Neuronal stem cell (in vitro differentiated cells): ENCODE measurements around the gene NUDT17.
"Not testable (repeated sequence)": the region's sequence is repeated elsewhere in the genome, so short reads cannot be mapped to it uniquely, and the experiment has no call there.

Source experiments
- DNase-seq: peaks from one replicate; pipeline ENCODE4 v3.0.0-alpha.2; 2013; ENCODE audit warnings: low spot score
- H2AFZ ChIP-seq: one replicate; pipeline ENCODE4 v1.6.1; 2013; ENCODE audit warnings: mild to moderate bottlenecking, low read length, inconsistent platforms
- H2AK5ac ChIP-seq: 2 replicates; pipeline ENCODE4 v1.6.1; 2013; ENCODE audit warnings: low read depth, mild to moderate bottlenecking, inconsistent platforms, low read length, moderate library complexity, mixed read lengths
- H2BK120ac ChIP-seq: 2 replicates; pipeline ENCODE4 v1.6.1; 2013; ENCODE audit warnings: low read depth, mild to moderate bottlenecking, inconsistent platforms, low read length, moderate library complexity, mixed read lengths
- H2BK12ac ChIP-seq: one replicate; pipeline ENCODE4 v1.6.1; 2013; ENCODE audit warnings: low read length, inconsistent platforms
- H2BK15ac ChIP-seq: 2 replicates; pipeline ENCODE4 v1.6.1; 2013; ENCODE audit warnings: mild to moderate bottlenecking, low read length, inconsistent platforms, mixed read lengths
- H2BK5ac ChIP-seq: one replicate; pipeline ENCODE4 v1.6.1; 2013; ENCODE audit warnings: inconsistent platforms, mild to moderate bottlenecking, low read length, moderate library complexity
- H3K14ac ChIP-seq: one replicate; pipeline ENCODE4 v1.6.1; 2013; ENCODE audit warnings: low read length, inconsistent platforms
- H3K18ac ChIP-seq: 2 replicates; pipeline ENCODE4 v1.6.1; 2013; ENCODE audit warnings: low read length, inconsistent platforms
- H3K23ac ChIP-seq: 2 replicates; pipeline ENCODE4 v1.6.1; 2013; ENCODE audit warnings: low read depth, mild to moderate bottlenecking, mixed read lengths, low read length, inconsistent platforms; ENCODE audit not compliant: poor library complexity
- H3K27ac ChIP-seq: replicated peaks from 3 replicates; pipeline ENCODE4 v1.5.1; 2013; ENCODE audit warnings: low read length, inconsistent platforms
- H3K27me3 ChIP-seq, 3 experiments: 2 replicates each; pipeline ENCODE4 v1.6.1; 2013; ENCODE audit warnings: low read length in 3 of 3, mild to moderate bottlenecking in 2 of 3, inconsistent platforms in 1 of 3, low read depth in 1 of 3, mixed read lengths in 1 of 3, moderate library complexity in 1 of 3; ENCODE audit not compliant: control insufficient read depth in 3 of 3, insufficient read depth in 3 of 3
- H3K36me3 ChIP-seq, 2 donors: replicated peaks in 1 of 2; 2 replicates each; pipeline ENCODE4 v1.6.1; 2013; ENCODE audit warnings: low read length in 2 of 2; ENCODE audit not compliant: control insufficient read depth in 2 of 2, insufficient read depth in 2 of 2
- H3K4ac ChIP-seq: 2 replicates; pipeline ENCODE4 v1.6.1; 2013; ENCODE audit warnings: inconsistent platforms, mild to moderate bottlenecking, low read length, moderate library complexity
- H3K4me1 ChIP-seq, 2 donors: 1 replicate in 1 of 2; 2 replicates in 1 of 2; pipeline ENCODE4 v1.6.1; 2013; ENCODE audit warnings: low read length in 2 of 2, low read depth in 1 of 2; ENCODE audit not compliant: control insufficient read depth in 2 of 2, insufficient read depth in 1 of 2
- H3K4me2 ChIP-seq: one replicate; pipeline ENCODE4 v1.6.1; 2013; ENCODE audit warnings: mild to moderate bottlenecking, low read length, inconsistent platforms; ENCODE audit not compliant: insufficient read depth, poor library complexity, severe bottlenecking
- H3K4me3 ChIP-seq, 2 donors: 2 replicates each; pipeline ENCODE4 v1.5.1; 2013; ENCODE audit warnings: low read length in 2 of 2, mild to moderate bottlenecking in 2 of 2, inconsistent platforms in 1 of 2, moderate library complexity in 1 of 2
- H3K79me1 ChIP-seq: one replicate; pipeline ENCODE4 v1.6.1; 2013; ENCODE audit warnings: low read depth, mild to moderate bottlenecking, inconsistent platforms, low read length, moderate library complexity
- H3K9ac ChIP-seq: one replicate; pipeline ENCODE4 v1.6.1; 2013; ENCODE audit warnings: mild to moderate bottlenecking, low read depth, low read length, inconsistent platforms; ENCODE audit not compliant: poor library complexity
- H3K9me3 ChIP-seq, 2 donors: replicated peaks in 1 of 2; 2 replicates each; pipeline versions ENCODE3 to v1.6.1; 2013; ENCODE audit warnings: low read length in 2 of 2, mild to moderate bottlenecking in 2 of 2, inconsistent platforms in 1 of 2, low read depth in 1 of 2, mixed read lengths in 1 of 2, moderate library complexity in 1 of 2; ENCODE audit not compliant: control insufficient read depth in 2 of 2, insufficient read depth in 1 of 2
- H4K8ac ChIP-seq: one replicate; pipeline ENCODE4 v1.6.1; 2013; ENCODE audit warnings: low read depth, mild to moderate bottlenecking, inconsistent platforms, low read length, moderate library complexity
- H4K91ac ChIP-seq: one replicate; pipeline ENCODE4 v1.6.1; 2013; ENCODE audit warnings: low read length, low read depth, mild to moderate bottlenecking, inconsistent platforms; ENCODE audit not compliant: poor library complexity
- WGBS, 2 donors: extraction: QIAGEN DNeasy Blood & Tissue Kit; methylation state at CpG; one replicate each; pipeline ENCODE4 v1.1.7; 2013; ENCODE audit warnings: missing lambda C conversion rate in 2 of 2, mixed read lengths in 1 of 2; ENCODE audit not compliant: insufficient read length in 2 of 2, insufficient replicate concordance in 1 of 2; ENCODE audit errors: extremely low coverage in 2 of 2; 5-methylcytosine and 5-hydroxymethylcytosine counted together

Gene NUDT17

GRCh38 chr1:145828367-145829026, 16.9 kb upstream of the NUDT17 start:
- H2AFZ ChIP-seq, result no peak overlapping the region
- no peaks in the 10 kb centered on the region for H3K27me3 ChIP-seq
- no peak overlapping the region for H2BK12ac ChIP-seq
- no peaks in the 10 kb centered on the region for H3K9me3 ChIP-seq
- no peak overlapping the region for H4K8ac ChIP-seq
- H3K27ac ChIP-seq, result no peak overlapping the region
- H3K36me3 ChIP-seq, result peaks cover 31 to 78% of the 10 kb centered on the region in 2 donors
- no peak overlapping the region for H3K4me2 ChIP-seq
- H2BK5ac ChIP-seq, result no peak overlapping the region
- no peak overlapping the region for H3K18ac ChIP-seq
- no peak overlapping the region for H2BK120ac ChIP-seq
- H3K14ac ChIP-seq, result no peak overlapping the region
- no peak overlapping the region for H2BK15ac ChIP-seq
- no peak for DNase-seq
- no peak overlapping the region for H4K91ac ChIP-seq
- no peak overlapping the region for H3K4me3 ChIP-seq
- no peak overlapping the region for H3K4ac ChIP-seq
- H3K4me1 ChIP-seq, result peaks cover 0 to 2% of the 10 kb centered on the region in 2 donors
- no peak overlapping the region for H3K23ac ChIP-seq
- H3K79me1 ChIP-seq, result no peaks in the 10 kb centered on the region
- H2AK5ac ChIP-seq, result no peak overlapping the region
- H3K9ac ChIP-seq, result no peak overlapping the region

GRCh38 chr1:145830810-145831209, 14.6 kb upstream of the NUDT17 start:
- not testable (repeated sequence) for H3K27ac ChIP-seq, H2BK120ac ChIP-seq, H3K23ac ChIP-seq, H3K18ac ChIP-seq, H2AFZ ChIP-seq, H3K27me3 ChIP-seq, H3K79me1 ChIP-seq, H3K9ac ChIP-seq, H2AK5ac ChIP-seq, H3K9me3 ChIP-seq, H4K91ac ChIP-seq, H2BK12ac ChIP-seq, H3K14ac ChIP-seq, H2BK15ac ChIP-seq, H2BK5ac ChIP-seq, H3K4me1 ChIP-seq, H3K4me3 ChIP-seq, H3K4me2 ChIP-seq, H4K8ac ChIP-seq, DNase-seq, H3K4ac ChIP-seq
- peaks cover 38 to 97% of the 10 kb centered on the region in 2 donors for H3K36me3 ChIP-seq
- no CpG with 5 or more reads among the region's 2 CpGs for WGBS, 2 donors

- no CpG with 5 or more reads among the region's 1 CpG for WGBS, 2 donors
- Histone ChIP-seq H3K36me3 (peaks cover 38 to 99% of the 10 kb centered on the region in 2 donors), H2BK15ac (no peak overlapping the region)
These were observed 7.8 kb upstream of the NUDT17 start for GRCh38 chr1:145837656-145838055.

GRCh38 chr1:145843031-145843430, 2.4 kb upstream of the NUDT17 start:
- Histone ChIP-seq H2BK12ac (no peak overlapping the region), H2AK5ac (no peak overlapping the region), H3K9me3 (no peaks in the 10 kb centered on the region), H4K8ac (no peak overlapping the region), H3K27ac (no peak overlapping the region), H2BK120ac (no peak overlapping the region), H3K4me2 (no peak overlapping the region), H3K4me1 (peaks cover 0 to 4% of the 10 kb centered on the region in 2 donors), H2BK15ac (no peak overlapping the region), H4K91ac (no peak overlapping the region), H3K27me3 (no peaks in the 10 kb centered on the region), H2AFZ (no peak overlapping the region), H3K4ac (no peak overlapping the region), H3K4me3 (no peak overlapping the region), H3K79me1 (no peaks in the 10 kb centered on the region), H3K36me3 (peaks cover 16 to 67% of the 10 kb centered on the region in 2 donors), H3K14ac (no peak overlapping the region), H3K18ac (no peak overlapping the region), H3K9ac (no peak overlapping the region), H2BK5ac (no peak overlapping the region), H3K23ac (no peak overlapping the region)
- no peak for DNase-seq
- WGBS, 2 donors, result no CpG with 5 or more reads among the region's 3 CpGs

More at GRCh38 chr1:145837656-145838055, 7.8 kb upstream of the NUDT17 start:
- no peaks in the 10 kb centered on the region for H3K4me1 ChIP-seq
- no peak overlapping the region for H3K23ac ChIP-seq
- H3K27ac ChIP-seq, result no peak overlapping the region
- H3K79me1 ChIP-seq, result no peaks in the 10 kb centered on the region
- H3K9ac ChIP-seq, result no peak overlapping the region
- H4K8ac ChIP-seq, result no peak overlapping the region
- H2AFZ ChIP-seq, result no peak overlapping the region
- no peak overlapping the region for H3K18ac ChIP-seq
- H3K27me3 ChIP-seq, result no peaks in the 10 kb centered on the region
- no peak overlapping the region for H3K4me3 ChIP-seq
- H2AK5ac ChIP-seq, result no peak overlapping the region
- no peak overlapping the region for H3K4me2 ChIP-seq
- no peak overlapping the region for H3K4ac ChIP-seq
- H2BK5ac ChIP-seq, result no peak overlapping the region
- no peaks in the 10 kb centered on the region for H3K9me3 ChIP-seq
- H3K14ac ChIP-seq, result no peak overlapping the region
- no peak overlapping the region for H4K91ac ChIP-seq
- H2BK12ac ChIP-seq, result no peak overlapping the region
- no peak for DNase-seq
- no peak overlapping the region for H2BK120ac ChIP-seq
